ENCODE data around the gene CDH4.

The CDH4 gene

DNA sequence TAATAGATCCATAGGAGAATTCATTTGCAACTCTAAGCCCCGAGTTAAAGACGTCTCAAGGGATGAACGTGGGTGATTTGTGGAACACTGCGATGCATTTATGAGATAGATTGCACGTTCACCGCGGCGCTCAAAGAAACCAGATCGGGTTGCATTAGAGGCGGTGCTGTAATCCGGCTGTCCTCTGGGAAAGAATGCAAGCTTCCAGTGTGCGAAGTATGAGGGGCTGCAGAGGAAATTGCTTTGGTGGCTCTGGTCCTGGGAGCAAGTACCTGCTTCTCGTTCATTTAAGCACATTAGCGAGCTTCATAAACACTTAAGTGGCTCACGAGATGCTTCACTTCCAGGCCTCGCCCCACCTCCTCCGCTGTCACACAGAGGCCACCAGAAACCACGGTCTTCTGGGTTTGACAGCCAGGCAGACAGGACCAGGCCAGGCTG, 182.3 kb downstream of the CDH4 start:
- no peak overlapping the region for H3K9ac ChIP-seq (ENCODE audit: low read depth in 1 of 2, low read length in 2 of 2)
- H3K4me1 ChIP-seq (ENCODE audit: control insufficient read depth in 2 of 2, insufficient read depth in 2 of 2, low read length in 2 of 2), result no peaks in the 10 kb centered on the region
- H3K27me3 ChIP-seq (ENCODE audit: control insufficient read depth in 2 of 2, insufficient read depth in 2 of 2, low read length in 2 of 2), result no peaks in the 10 kb centered on the region
- H3K27ac ChIP-seq (ENCODE audit: low read depth in 2 of 2, low read length in 2 of 2), result no peak overlapping the region
- no peak overlapping the region for H3K4me3 ChIP-seq (ENCODE audit: low read length in 2 of 2)
- no peaks in the 10 kb centered on the region for H3K36me3 ChIP-seq (ENCODE audit: control insufficient read depth in 2 of 2, insufficient read depth in 2 of 2, low read length in 2 of 2)
- peaks cover 0 to 4% of the 10 kb centered on the region in 2 donors for H3K9me3 ChIP-seq (ENCODE audit: control insufficient read depth in 2 of 2, low read length in 2 of 2)

DNA sequence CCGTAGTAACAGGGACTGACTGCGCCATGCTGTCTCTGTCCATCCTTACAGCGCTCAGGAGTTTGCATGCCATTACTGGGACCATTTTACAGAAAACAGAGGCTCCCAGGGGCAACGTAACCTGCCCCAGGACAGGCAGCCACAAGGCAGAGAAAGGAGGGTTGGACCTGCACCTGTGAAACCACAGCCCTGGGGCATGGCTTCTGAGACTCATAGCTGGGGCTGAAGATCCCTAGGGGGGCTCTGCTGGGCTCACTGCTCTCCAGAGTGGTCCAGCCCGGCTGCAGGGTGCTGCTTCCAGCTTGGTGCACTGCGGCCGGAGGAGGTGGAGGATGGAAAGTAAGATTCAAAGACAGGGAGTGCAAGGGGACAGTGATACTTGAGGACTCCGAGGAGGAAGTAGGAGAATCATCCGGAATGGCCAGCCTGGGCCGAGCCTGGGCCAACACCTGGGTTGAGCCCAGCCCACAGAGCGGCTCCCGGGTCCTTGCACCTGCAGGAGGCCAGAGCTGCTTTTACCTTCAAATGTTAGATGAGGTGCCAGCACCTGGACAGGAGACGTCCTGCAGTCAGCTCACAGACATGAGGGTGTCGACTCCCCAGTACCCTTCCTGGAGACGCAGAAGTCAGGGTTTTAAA, 183.2 kb downstream of the CDH4 start:
- Histone ChIP-seq H3K27ac (ENCODE audit: low read depth in 2 of 2, low read length in 2 of 2) (no peak overlapping the region), H3K27me3 (ENCODE audit: control insufficient read depth in 2 of 2, insufficient read depth in 2 of 2, low read length in 2 of 2) (no peaks in the 10 kb centered on the region), H3K4me3 (ENCODE audit: low read length in 2 of 2) (no peak overlapping the region)

DNA sequence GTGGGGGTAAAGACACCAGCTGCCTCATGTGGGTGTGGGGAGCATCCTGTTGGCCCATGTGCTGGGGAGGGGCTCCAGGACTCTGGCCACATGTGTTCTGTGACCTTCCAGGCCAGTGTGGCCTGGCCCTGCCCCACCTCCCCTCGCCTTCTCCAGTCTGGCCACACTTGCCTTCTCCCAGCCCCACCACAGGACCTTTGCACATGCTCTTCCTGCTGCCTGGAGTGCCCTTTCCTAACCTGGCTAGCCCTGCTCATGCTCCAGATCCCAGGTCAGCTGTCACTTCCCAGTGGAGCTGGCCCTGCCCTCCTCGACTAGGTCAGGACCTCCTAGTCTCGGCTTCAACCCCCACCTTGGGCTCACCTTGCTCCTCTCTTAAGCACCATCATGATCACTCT, 183.8 kb downstream of the CDH4 start:
- H3K27ac ChIP-seq (ENCODE audit: low read depth in 2 of 2, low read length in 2 of 2), result no peak overlapping the region
- peaks cover 0 to 4% of the 10 kb centered on the region in 2 donors for H3K9me3 ChIP-seq (ENCODE audit: control insufficient read depth in 2 of 2, low read length in 2 of 2)
- no peaks in the 10 kb centered on the region for H3K36me3 ChIP-seq (ENCODE audit: control insufficient read depth in 2 of 2, insufficient read depth in 2 of 2, low read length in 2 of 2)
- no peak overlapping the region for H3K4me3 ChIP-seq (ENCODE audit: low read length in 2 of 2)
- H3K9ac ChIP-seq (ENCODE audit: low read depth in 1 of 2, low read length in 2 of 2), result no peak overlapping the region
- H3K4me1 ChIP-seq (ENCODE audit: control insufficient read depth in 2 of 2, insufficient read depth in 2 of 2, low read length in 2 of 2), result no peaks in the 10 kb centered on the region
- no peaks in the 10 kb centered on the region for H3K27me3 ChIP-seq (ENCODE audit: control insufficient read depth in 2 of 2, insufficient read depth in 2 of 2, low read length in 2 of 2)

More for the DNA sequence above, 183.2 kb downstream of the CDH4 start:
- Histone ChIP-seq H3K4me1 (ENCODE audit: control insufficient read depth in 2 of 2, insufficient read depth in 2 of 2, low read length in 2 of 2) (no peaks in the 10 kb centered on the region), H3K9ac (ENCODE audit: low read depth in 1 of 2, low read length in 2 of 2) (no peak overlapping the region), H3K9me3 (ENCODE audit: control insufficient read depth in 2 of 2, low read length in 2 of 2) (peaks cover 0 to 4% of the 10 kb centered on the region in 2 donors), H3K36me3 (ENCODE audit: control insufficient read depth in 2 of 2, insufficient read depth in 2 of 2, low read length in 2 of 2) (no peaks in the 10 kb centered on the region)

DNA sequence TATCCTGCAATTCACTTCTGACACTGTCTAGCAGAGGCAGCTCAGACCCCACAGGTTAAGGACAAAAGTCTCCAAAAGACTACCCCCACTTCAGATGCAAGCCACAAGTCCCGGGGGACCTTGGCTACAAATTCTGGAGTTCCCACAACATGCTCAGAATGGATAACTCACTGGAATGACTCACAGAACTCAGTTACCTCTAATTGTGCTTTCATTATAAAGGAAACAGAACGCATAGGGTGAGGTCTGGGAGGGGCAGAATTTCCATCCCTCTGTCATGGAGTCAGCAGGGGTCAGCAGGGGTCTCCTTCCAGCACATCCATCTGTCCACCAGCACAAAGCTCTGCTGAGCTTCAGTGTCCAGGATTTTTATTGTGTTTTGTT, 184.2 kb downstream of the CDH4 start:
- H3K9me3 ChIP-seq (ENCODE audit: control insufficient read depth in 2 of 2, low read length in 2 of 2), result peaks cover 0 to 4% of the 10 kb centered on the region in 2 donors
- no peak overlapping the region for H3K4me3 ChIP-seq (ENCODE audit: low read length in 2 of 2)
- H3K27ac ChIP-seq (ENCODE audit: low read depth in 2 of 2, low read length in 2 of 2), result no peak overlapping the region
- H3K27me3 ChIP-seq (ENCODE audit: control insufficient read depth in 2 of 2, insufficient read depth in 2 of 2, low read length in 2 of 2), result no peaks in the 10 kb centered on the region
- H3K4me1 ChIP-seq (ENCODE audit: control insufficient read depth in 2 of 2, insufficient read depth in 2 of 2, low read length in 2 of 2), result no peaks in the 10 kb centered on the region
- H3K9ac ChIP-seq (ENCODE audit: low read depth in 1 of 2, low read length in 2 of 2), result no peak overlapping the region
- no peaks in the 10 kb centered on the region for H3K36me3 ChIP-seq (ENCODE audit: control insufficient read depth in 2 of 2, insufficient read depth in 2 of 2, low read length in 2 of 2)

DNA sequence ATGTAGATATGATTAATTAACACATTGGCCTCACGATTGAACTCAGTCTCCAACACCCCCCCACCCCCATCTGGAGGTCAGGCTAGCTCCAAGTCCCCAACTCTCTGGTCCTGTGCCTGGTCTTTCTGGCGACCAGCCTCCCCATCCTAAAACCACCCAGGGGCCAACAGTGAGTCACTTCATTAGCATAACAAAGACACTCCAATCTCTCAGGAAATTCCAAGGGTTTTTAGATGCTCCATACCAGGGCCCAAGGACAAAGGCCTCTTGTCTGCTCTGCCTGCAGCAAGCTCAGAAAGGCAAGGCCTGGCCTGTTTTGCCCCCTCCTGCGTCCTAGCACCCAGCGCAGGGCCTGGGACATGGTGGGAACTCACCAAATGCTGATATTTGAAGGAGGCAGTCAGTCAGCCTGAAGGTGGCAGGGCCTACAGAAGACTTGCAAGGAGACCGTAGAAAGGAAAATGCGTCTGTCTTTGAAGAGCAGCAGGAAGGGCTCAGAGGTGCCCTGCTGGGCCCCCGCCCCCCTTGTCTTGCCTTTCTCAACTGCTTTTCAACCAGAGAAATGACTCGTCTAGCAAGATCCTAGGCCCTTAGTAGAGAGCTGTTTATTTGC, 184.7 kb downstream of the CDH4 start:
- Histone ChIP-seq H3K9me3 (ENCODE audit: control insufficient read depth in 2 of 2, low read length in 2 of 2) (peaks cover 0 to 4% of the 10 kb centered on the region in 2 donors), H3K27me3 (ENCODE audit: control insufficient read depth in 2 of 2, insufficient read depth in 2 of 2, low read length in 2 of 2) (no peaks in the 10 kb centered on the region), H3K27ac (ENCODE audit: low read depth in 2 of 2, low read length in 2 of 2) (no peak overlapping the region), H3K4me1 (ENCODE audit: control insufficient read depth in 2 of 2, insufficient read depth in 2 of 2, low read length in 2 of 2) (no peaks in the 10 kb centered on the region), H3K9ac (ENCODE audit: low read depth in 1 of 2, low read length in 2 of 2) (no peak overlapping the region), H3K4me3 (ENCODE audit: low read length in 2 of 2) (no peak overlapping the region), H3K36me3 (ENCODE audit: control insufficient read depth in 2 of 2, insufficient read depth in 2 of 2, low read length in 2 of 2) (no peaks in the 10 kb centered on the region)

DNA sequence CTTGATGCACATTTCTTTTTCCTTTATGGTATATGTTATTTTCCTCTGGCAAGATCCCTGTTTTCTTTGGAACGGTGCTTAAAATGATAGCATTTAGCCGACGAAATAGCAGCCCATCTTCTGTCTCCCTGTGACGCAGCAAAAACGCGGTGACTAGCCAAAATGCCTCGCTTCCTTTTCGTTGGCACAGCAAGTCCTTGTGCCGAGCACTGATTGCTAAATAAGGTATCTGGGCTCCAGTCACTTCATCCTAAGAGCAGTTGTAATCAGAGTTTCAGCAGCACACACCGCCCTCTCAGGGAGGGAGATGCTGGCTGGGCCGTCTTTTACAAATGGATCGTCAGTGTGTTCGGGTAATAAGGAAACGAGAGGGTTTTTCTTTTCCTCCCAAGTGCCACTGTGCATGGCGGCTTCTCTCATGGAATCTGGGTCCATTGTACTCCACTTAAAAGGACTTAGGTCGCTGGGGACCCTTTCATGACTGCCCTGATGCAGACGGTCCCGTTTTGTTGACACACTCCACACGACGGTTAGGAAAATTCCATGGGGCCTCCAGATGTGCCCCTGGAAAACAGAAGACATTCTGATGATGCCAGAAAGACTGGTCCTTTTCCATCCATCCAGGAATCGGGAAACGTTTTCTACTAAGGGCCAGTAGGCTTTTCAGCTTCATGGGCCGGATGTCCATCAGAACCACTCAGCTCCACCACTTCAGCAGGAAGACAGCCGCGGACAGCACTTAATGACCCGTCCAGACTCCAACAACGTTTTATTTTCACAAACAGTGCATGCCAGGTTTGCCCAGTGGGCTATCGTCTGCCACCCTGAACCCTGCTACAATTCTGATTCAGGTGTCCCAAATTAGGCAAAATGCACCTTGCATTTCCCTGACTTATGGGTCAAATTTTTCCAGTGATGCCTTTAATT, 185.5 kb downstream of the CDH4 start:
- no peaks in the 10 kb centered on the region for H3K4me1 ChIP-seq (ENCODE audit: control insufficient read depth in 2 of 2, insufficient read depth in 2 of 2, low read length in 2 of 2)
- H3K27ac ChIP-seq (ENCODE audit: low read depth in 2 of 2, low read length in 2 of 2), result no peak overlapping the region
- H3K9ac ChIP-seq (ENCODE audit: low read depth in 1 of 2, low read length in 2 of 2), result no peak overlapping the region
- no peaks in the 10 kb centered on the region for H3K36me3 ChIP-seq (ENCODE audit: control insufficient read depth in 2 of 2, insufficient read depth in 2 of 2, low read length in 2 of 2)
- no peak overlapping the region for H3K4me3 ChIP-seq (ENCODE audit: low read length in 2 of 2)
- H3K27me3 ChIP-seq (ENCODE audit: control insufficient read depth in 2 of 2, insufficient read depth in 2 of 2, low read length in 2 of 2), result no peaks in the 10 kb centered on the region
- H3K9me3 ChIP-seq (ENCODE audit: control insufficient read depth in 2 of 2, low read length in 2 of 2), result peaks cover 0 to 4% of the 10 kb centered on the region in 2 donors

DNA sequence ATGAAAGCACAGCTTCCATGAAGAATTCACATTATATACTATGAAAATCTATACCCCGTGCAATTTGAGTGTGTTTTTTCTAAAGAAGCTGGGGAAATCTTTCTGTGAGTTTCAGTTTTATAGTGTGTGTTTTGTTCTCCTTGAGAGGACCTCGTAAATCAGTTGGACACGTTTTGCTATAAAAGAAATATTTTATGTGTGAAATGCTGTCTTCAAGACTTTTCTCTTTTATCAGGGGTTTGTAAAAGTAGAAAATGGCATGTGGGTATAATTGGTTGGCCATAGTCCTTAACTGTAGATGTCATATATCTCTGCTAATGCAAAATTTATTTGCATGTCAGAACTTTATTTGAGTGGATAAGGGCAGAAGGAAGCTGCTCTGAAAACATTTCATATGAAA, 186.2 kb downstream of the CDH4 start:
- no peaks in the 10 kb centered on the region for H3K4me1 ChIP-seq (ENCODE audit: control insufficient read depth in 2 of 2, insufficient read depth in 2 of 2, low read length in 2 of 2)
- no peaks in the 10 kb centered on the region for H3K27me3 ChIP-seq (ENCODE audit: control insufficient read depth in 2 of 2, insufficient read depth in 2 of 2, low read length in 2 of 2)
- no peak overlapping the region for H3K9ac ChIP-seq (ENCODE audit: low read depth in 1 of 2, low read length in 2 of 2)
- peaks cover 0 to 3% of the 10 kb centered on the region in 2 donors for H3K9me3 ChIP-seq (ENCODE audit: control insufficient read depth in 2 of 2, low read length in 2 of 2)
- no peak overlapping the region for H3K27ac ChIP-seq (ENCODE audit: low read depth in 2 of 2, low read length in 2 of 2)
- no peak overlapping the region for H3K4me3 ChIP-seq (ENCODE audit: low read length in 2 of 2)
- no peaks in the 10 kb centered on the region for H3K36me3 ChIP-seq (ENCODE audit: control insufficient read depth in 2 of 2, insufficient read depth in 2 of 2, low read length in 2 of 2)

DNA sequence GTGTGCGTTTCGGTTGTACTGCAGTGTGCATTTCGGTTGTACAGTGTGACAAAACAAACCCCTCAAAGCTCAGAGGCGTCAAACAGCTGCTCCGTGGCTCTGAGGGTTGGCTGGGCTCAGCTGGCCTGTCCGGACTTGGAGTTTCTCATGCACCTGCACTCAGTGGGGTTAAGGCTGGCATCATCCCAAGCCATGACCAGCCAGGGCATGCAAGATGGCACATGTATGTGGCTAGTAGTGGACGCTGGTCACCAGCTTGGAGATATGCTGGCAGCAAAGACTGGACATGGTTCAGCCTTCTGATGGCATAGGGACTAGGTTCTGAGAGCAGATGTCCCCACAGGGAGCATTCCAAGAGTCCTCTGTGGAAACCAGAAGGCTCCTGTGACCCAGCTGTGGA, 187.2 kb downstream of the CDH4 start:
- Histone ChIP-seq H3K4me3 (ENCODE audit: low read length in 2 of 2) (no peak overlapping the region), H3K27me3 (ENCODE audit: control insufficient read depth in 2 of 2, insufficient read depth in 2 of 2, low read length in 2 of 2) (no peaks in the 10 kb centered on the region), H3K36me3 (ENCODE audit: control insufficient read depth in 2 of 2, insufficient read depth in 2 of 2, low read length in 2 of 2) (no peaks in the 10 kb centered on the region), H3K9ac (ENCODE audit: low read depth in 1 of 2, low read length in 2 of 2) (no peak overlapping the region), H3K9me3 (ENCODE audit: control insufficient read depth in 2 of 2, low read length in 2 of 2) (peaks cover 0 to 3% of the 10 kb centered on the region in 2 donors), H3K27ac (ENCODE audit: low read depth in 2 of 2, low read length in 2 of 2) (no peak overlapping the region), H3K4me1 (ENCODE audit: control insufficient read depth in 2 of 2, insufficient read depth in 2 of 2, low read length in 2 of 2) (no peaks in the 10 kb centered on the region)

DNA sequence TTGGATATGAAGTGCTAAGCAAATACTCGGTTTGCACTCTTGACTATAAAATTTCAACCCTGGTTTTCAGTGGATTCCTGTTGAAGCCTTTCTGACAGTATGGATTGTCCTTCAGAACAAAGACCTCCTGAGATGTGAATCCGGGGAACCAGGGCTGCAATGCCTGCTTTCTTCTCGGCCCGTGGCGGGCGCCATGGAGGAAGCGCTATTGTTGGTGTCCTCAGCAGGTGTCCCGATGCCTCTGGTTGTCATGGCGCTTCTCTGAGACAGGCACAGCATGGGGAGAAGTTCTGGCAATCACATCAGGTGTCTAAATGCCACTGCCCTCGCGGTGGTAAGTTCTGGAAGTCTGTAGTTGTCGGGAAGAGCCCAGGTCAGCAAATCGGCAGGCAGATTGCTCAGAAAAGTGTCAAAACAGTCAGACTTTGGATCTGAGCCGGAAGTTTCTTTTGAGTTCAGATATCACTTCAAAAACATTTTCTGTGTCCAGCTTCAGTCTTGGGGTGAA, 188.5 kb downstream of the CDH4 start:
- no peaks in the 10 kb centered on the region for H3K4me1 ChIP-seq (ENCODE audit: control insufficient read depth in 2 of 2, insufficient read depth in 2 of 2, low read length in 2 of 2)
- H3K4me3 ChIP-seq (ENCODE audit: low read length in 2 of 2), result no peak overlapping the region
- H3K9me3 ChIP-seq (ENCODE audit: control insufficient read depth in 2 of 2, low read length in 2 of 2), result no peaks in the 10 kb centered on the region
- no peaks in the 10 kb centered on the region for H3K27me3 ChIP-seq (ENCODE audit: control insufficient read depth in 2 of 2, insufficient read depth in 2 of 2, low read length in 2 of 2)
- H3K27ac ChIP-seq (ENCODE audit: low read depth in 2 of 2, low read length in 2 of 2), result no peak overlapping the region
- H3K9ac ChIP-seq (ENCODE audit: low read depth in 1 of 2, low read length in 2 of 2), result no peak overlapping the region
- H3K36me3 ChIP-seq (ENCODE audit: control insufficient read depth in 2 of 2, insufficient read depth in 2 of 2, low read length in 2 of 2), result no peaks in the 10 kb centered on the region

DNA sequence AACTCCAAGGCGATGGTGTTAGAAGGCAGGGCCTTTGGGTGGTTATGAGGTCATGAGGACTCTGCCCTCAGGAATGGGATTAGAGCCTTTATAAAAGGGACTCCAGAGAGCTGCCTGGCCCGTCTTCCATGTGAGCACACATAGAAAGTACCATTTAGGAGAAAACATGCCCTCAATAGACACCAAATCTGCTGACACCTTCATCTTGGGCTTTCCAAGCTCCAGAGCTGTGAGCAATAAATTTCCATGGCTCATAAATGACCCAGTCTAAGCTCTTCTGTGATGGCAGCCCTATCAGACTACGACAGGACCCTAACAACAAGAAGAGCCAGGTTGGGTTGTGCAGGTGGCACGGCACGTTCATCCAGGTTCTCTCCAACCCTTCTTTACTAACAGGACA, 189.5 kb downstream of the CDH4 start:
- H3K36me3 ChIP-seq (ENCODE audit: control insufficient read depth in 2 of 2, insufficient read depth in 2 of 2, low read length in 2 of 2), result no peaks in the 10 kb centered on the region
- no peak overlapping the region for H3K9ac ChIP-seq (ENCODE audit: low read depth in 1 of 2, low read length in 2 of 2)
- no peaks in the 10 kb centered on the region for H3K9me3 ChIP-seq (ENCODE audit: control insufficient read depth in 2 of 2, low read length in 2 of 2)
- no peaks in the 10 kb centered on the region for H3K4me1 ChIP-seq (ENCODE audit: control insufficient read depth in 2 of 2, insufficient read depth in 2 of 2, low read length in 2 of 2)
- no peaks in the 10 kb centered on the region for H3K27me3 ChIP-seq (ENCODE audit: control insufficient read depth in 2 of 2, insufficient read depth in 2 of 2, low read length in 2 of 2)
- H3K4me3 ChIP-seq (ENCODE audit: low read length in 2 of 2), result no peak overlapping the region
- no peak overlapping the region for H3K27ac ChIP-seq (ENCODE audit: low read depth in 2 of 2, low read length in 2 of 2)

Measured in mucosa of rectum (tissue), 2 donors.